Fibroblast of lung (primary cell): ENCODE measurements around the gene ALDH3A2.

Source experiments
- CTCF ChIP-seq, 2 donors: IDR thresholded peaks in 1 of 2; conservative IDR thresholded peaks in 1 of 2; 1 replicate in 1 of 2; 2 replicates in 1 of 2; pipeline ENCODE4 v1.5.1; 2011 to 2012; ENCODE audit warnings: low read length in 2 of 2, control low read depth in 1 of 2, inconsistent platforms in 1 of 2, low read depth in 1 of 2, mild to moderate bottlenecking in 1 of 2
- EZH2 ChIP-seq: IDR thresholded peaks from 2 replicates; pipeline ENCODE4 v1.5.1; 2012; ENCODE audit warnings: low read length, control low read depth, mild to moderate bottlenecking; ENCODE audit errors: missing control alignments

GRCh38 chr17:19671433-19671832 is 22.9 kb downstream of the ALDH3A2 start:
- no peak for TF ChIP-seq CTCF (conservative IDR thresholded peaks at IDR 0.05 in 1 of 2, IDR thresholded peaks at IDR 0.05 in 1 of 2; ENCODE audit: low read depth in 1 of 2, low read length in 2 of 2)
- TF ChIP-seq EZH2, result no peak
